ENCODE results near the gene WDR82.

The WDR82 gene

DNA sequence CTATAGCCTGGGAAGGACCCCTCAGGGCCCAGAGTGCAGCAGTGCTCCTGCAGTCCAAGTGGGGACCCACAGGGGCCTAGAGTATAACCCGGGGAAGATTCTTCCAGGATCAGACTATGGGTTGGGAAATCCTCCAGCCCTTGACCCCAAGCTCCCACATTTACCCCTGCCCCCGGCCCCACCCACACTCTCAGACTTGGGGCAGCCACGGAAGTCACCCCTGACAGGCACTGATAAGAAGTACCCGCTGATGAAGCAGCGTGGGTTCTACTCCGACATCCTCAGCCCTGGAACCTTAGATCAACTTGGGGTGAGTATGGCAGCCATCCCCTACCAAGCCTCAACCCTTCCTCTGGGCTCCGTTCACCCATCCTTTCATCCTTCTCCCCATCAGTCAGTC is 44.0 kb upstream of the WDR82 start:
- H3K4me3 ChIP-seq (ENCODE audit: low read depth, low read length) = no peak overlapping the region
- no peak for DNase-seq (ENCODE audit: low read depth)
- TF ChIP-seq, protein P1, sequence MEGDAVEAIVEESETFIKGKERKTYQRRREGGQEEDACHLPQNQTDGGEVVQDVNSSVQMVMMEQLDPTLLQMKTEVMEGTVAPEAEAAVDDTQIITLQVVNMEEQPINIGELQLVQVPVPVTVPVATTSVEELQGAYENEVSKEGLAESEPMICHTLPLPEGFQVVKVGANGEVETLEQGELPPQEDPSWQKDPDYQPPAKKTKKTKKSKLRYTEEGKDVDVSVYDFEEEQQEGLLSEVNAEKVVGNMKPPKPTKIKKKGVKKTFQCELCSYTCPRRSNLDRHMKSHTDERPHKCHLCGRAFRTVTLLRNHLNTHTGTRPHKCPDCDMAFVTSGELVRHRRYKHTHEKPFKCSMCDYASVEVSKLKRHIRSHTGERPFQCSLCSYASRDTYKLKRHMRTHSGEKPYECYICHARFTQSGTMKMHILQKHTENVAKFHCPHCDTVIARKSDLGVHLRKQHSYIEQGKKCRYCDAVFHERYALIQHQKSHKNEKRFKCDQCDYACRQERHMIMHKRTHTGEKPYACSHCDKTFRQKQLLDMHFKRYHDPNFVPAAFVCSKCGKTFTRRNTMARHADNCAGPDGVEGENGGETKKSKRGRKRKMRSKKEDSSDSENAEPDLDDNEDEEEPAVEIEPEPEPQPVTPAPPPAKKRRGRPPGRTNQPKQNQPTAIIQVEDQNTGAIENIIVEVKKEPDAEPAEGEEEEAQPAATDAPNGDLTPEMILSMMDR (IDR thresholded peaks at IDR 0.05; ENCODE audit: insufficient read depth, low read depth, low read length, missing control alignments) = no peak

DNA sequence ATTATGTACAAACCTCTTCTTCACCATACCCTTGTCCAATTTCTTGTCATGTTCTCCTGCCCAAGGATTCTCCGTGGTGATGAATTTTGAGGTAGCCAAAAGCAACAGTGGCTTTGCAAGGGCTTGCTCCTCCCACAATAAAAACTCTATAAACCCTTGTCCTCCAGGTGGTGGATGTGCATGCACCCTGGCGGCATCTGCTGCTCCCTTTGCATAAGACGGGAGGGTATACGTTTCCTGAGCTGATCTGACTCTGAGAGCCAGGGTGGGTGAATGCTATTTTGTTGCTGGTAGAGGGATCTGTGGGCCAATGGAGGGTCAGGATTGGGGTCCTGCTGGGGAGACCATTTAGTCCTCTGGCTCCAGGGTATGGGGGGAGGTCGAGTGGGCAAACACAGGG is 43.0 kb upstream of the WDR82 start:
- TF ChIP-seq, protein P1 (IDR thresholded peaks at IDR 0.05; ENCODE audit: insufficient read depth, low read depth, low read length, missing control alignments) = no peak
- no peak for DNase-seq (ENCODE audit: low read depth)
- H3K4me3 ChIP-seq (ENCODE audit: low read depth, low read length) = no peak overlapping the region

DNA sequence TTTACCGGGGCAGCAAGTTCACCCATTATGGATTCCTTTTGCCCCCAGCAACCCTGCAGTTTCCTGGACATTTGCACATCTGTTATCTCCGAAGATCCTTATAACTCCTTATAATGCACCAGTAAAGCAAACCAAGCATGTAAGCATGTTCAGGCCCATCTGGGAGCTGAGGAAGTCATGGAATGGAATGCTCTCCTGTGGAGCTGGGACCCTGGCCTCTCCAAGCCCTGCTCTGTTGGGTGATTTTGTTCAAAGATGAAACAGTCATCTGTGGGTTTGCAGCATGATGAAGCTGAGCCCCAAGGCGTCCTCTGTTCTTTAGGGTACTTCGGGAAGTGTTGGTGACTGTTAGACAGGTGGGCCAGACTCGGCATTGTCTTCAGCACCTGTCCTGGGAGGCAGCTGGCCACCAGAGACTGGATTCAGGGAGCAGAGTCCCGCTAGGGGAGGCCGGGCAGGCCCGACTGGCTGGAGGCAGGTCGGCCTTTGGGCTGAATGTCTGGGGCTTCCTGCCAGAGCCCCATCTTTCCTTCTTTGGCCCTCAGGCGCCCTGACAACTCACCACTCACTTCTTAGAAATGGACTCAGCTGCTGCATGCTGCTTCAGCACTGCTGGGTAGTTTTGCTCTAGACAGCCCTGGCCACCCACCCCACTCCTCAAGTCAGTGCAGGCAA is 41.6 kb upstream of the WDR82 start:
- TF ChIP-seq, protein P1 (IDR thresholded peaks at IDR 0.05; ENCODE audit: insufficient read depth, low read depth, low read length, missing control alignments) = no peak
- DNase-seq (ENCODE audit: low read depth) = no peak
- no peak overlapping the region for H3K4me3 ChIP-seq (ENCODE audit: low read depth, low read length)

DNA sequence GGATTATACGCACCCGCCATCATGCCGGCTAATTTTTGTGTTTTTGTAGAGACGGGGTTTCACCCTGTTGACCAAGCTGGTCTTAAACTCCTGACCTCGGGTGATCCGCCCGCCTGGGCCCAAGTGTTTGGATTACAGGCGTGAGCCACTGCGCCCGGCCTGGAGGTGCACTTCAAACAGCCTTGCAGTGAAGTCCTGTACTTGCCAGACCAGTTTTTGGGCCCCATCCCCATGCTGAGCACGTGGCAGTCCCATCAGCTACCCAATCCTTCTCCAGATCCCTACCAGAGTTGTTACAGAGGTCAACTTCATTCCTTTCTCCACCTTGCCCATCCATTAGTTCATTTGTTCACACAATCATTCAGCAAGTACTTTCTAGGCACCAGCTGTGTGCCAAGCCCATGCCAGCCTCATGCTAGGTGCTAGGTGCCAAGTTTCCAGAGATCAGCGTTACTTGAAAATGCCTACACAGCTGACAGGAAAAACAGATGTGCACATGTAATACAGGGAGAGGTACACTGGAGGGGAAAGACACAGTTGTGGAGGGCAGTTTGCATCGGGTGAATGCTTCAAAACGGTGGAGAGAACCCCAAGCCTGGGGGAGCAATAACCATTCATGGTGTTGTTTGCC is 39.9 kb upstream of the WDR82 start:
- no peak for DNase-seq (ENCODE audit: low read depth)
- TF ChIP-seq, protein P1 (IDR thresholded peaks at IDR 0.05; ENCODE audit: insufficient read depth, low read depth, low read length, missing control alignments) = no peak
- no peak overlapping the region for H3K4me3 ChIP-seq (ENCODE audit: low read depth, low read length)

DNA sequence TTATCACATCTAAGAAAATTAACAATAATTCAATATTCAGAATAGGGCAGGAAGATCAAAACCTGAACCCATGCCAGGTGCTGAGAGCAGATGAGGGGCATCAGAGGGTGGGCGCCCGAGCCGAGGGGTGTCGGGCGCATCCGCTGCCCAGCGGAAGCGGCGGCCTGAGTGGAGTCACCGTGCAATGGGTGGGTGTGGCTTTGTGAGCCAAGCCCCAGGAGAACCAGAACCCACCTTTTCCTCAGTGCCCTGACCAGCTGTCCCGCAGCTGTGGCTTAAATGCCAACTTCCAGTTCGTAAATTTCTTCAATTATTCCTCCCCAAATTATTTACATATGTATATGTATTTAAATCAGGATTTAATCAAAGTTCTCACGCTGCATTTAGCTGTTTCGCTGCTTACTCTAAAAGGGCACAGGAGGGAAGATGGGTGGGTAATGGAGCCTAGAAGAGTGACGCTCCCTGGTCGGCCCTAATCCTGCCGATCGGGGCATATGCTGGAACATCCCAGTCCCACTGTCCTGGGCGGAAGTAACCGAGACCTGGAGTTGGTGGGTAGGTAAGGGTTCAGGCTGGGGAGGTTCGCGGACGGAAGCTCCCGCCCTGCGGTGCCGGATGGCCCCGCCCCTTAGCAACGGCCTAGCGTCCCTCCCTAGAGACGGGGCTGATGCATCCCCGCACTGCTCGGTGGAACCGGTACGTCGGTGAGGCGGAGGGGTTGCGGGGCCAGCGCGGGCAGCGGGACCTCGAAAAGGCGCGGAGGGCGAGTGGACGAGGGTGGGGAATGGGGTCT is 39.0 kb upstream of the WDR82 start:
- DNase-seq (ENCODE audit: low read depth) = peak; percentile 45
- TF ChIP-seq, protein P1 (IDR thresholded peaks at IDR 0.05; ENCODE audit: insufficient read depth, low read depth, low read length, missing control alignments) = no peak
- no peak overlapping the region for H3K4me3 ChIP-seq (ENCODE audit: low read depth, low read length)

DNA sequence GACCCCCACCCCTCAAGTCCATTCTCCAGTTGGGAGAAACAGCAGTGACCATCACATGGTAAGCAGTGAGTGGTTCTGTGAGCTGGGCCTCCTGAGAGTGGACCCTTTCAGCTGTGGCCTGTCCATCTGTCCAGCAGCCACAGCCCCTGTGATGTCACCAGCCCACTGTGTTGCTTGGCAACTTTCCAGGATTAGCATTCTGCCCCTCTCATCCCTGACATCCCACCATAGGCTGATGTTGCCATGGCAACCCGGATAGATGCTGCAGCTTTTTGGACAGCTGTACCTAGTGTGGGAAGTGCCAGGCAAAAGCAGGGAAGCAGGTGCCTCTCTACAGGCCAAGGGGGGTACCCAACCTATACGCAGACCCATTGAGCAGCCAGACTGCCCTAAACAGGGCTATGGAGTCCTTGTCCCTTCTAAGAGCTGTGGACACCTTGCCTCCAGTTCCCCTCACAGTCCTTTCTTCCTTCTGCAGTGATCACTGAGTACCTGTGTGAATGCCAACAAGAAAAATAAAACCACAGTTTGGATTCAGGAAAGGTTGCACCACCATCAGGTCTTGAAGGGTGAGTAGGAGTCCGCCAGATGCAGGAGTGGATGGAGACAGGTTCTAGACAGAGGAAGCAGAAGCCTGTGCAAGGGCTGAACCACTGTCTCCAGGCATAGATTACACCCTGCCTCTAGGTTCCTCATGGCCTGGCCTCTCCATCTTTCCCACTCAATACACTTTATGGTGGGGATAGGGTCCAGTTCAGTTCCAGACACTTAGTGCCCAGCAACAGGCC is 37.7 kb upstream of the WDR82 start, which contains the start of gene DNAH1:
Gene DNAH1, plus strand, starts transcription at position 343 of the 788 bp plus-strand sequence. CDS start 6,124 bp downstream, outside the sequence.
- TF ChIP-seq, protein P1 (IDR thresholded peaks at IDR 0.05; ENCODE audit: insufficient read depth, low read depth, low read length, missing control alignments) = no peak
- no peak within 1 kb of the TSS for H3K4me3 ChIP-seq (ENCODE audit: low read depth, low read length)
- DNase-seq (ENCODE audit: low read depth) = no peak

All from GM12865 (cell line).